ENCODE results near the gene UTS2R. TPM values are rescaled to one million over a fixed set of nuclear protein-coding genes. Genes with fewer than 3 reads are reported as not detected.

UTS2R gene
- polyA plus RNA-seq, 1 of the 3 experiments (the other 2 are of a cell fraction): not detected

DNA sequence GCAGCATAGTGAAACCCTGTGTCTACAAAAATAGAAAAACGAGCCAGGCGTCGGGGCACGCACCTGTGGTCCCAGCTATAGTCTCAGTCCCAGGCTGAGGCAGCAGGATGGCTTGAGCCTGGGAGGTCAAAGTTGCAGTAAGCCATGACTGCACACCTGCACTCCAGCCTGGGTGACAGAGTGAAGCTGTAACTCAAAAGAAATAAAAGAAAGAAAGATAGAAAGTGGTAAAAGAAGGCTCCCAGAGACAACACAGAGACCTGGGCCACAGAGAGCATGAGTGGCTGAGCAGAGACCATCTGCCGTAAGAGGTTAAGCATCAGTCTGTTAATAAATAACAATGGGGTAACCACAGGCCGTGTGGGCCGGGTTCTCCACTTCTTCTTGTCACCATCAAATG is 31.3 kb downstream of the UTS2R start (continued):
- TF ChIP-seq, protein P1, sequence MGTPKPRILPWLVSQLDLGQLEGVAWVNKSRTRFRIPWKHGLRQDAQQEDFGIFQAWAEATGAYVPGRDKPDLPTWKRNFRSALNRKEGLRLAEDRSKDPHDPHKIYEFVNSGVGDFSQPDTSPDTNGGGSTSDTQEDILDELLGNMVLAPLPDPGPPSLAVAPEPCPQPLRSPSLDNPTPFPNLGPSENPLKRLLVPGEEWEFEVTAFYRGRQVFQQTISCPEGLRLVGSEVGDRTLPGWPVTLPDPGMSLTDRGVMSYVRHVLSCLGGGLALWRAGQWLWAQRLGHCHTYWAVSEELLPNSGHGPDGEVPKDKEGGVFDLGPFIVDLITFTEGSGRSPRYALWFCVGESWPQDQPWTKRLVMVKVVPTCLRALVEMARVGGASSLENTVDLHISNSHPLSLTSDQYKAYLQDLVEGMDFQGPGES (IDR thresholded peaks at IDR 0.05; ENCODE audit: low read depth, low read length): no peak
- TF ChIP-seq, protein P2, sequence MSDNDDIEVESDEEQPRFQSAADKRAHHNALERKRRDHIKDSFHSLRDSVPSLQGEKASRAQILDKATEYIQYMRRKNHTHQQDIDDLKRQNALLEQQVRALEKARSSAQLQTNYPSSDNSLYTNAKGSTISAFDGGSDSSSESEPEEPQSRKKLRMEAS (IDR thresholded peaks at IDR 0.05; ENCODE audit: low read depth): no peak
- no peak for TF ChIP-seq SMC3 (IDR thresholded peaks at IDR 0.05; ENCODE audit: low read depth, low read length)
- TF ChIP-seq EZH2phosphoT487 (IDR thresholded peaks at IDR 0.05; ENCODE audit: borderline replicate concordance, low read depth): no peak
- no peak for TF ChIP-seq SIN3A (IDR thresholded peaks at IDR 0.05; ENCODE audit: borderline replicate concordance, low read depth, low read length)
- TF ChIP-seq YY1 (IDR thresholded peaks at IDR 0.05; ENCODE audit: low read depth): no peak
- TF ChIP-seq TAF1 (IDR thresholded peaks at IDR 0.05; ENCODE audit: borderline replicate concordance, low read depth, low read length): no peak

DNA sequence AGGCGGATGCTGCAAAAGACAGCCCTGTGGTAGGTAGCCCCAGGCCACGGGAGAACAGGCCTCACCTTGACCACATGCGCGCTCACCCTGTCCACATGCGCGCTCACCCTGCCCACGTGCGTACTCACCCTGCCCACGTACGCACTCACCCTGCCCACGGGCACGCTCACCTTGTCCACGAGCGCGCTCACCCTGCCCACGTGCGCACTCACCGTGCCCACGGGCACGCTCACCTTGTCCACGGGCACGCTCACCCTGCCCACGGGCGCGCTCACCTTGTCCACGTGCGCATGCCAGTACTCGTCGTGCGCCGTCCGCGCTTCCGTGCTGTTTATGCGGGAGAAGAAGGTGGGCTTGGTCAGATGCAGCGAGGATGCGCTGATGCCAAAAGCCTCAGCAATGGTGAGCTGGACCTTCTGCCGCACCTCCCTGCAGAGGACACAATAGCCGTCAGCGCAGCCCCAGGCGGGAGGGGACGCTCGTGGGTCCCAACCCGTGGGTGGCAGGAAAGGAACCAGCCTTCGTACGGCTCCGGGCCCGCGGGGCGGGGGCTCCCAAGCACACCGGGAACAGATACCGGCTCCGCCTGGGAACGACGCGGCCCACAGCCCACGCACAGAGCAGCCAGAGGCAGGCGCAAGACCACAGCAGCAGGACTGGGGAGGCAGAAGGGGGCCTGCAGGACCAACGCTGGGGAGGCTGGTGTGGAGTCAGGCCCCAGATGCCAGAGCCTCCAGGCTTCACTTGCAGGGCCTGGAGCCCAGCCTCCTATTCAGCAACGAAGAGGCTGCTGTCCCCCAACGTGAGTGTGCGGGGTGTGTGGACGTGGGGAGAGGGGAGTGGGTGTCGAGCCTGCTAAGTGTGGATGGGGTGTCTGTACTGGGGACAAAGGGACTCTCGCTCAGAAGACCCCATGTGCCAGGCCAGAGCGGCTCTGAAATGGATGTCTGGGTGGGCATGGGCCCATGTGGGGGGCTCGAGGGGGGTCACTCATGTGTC is 32.4 kb downstream of the UTS2R start:
- Histone ChIP-seq H3K27ac (ENCODE audit: low read depth in 2 of 2, low read length in 1 of 2) (no peak overlapping the region), H3K27me3 (ENCODE audit: insufficient read depth) (no peaks in the 10 kb centered on the region), H4K20me1 (ENCODE audit: insufficient read depth) (no peaks in the 10 kb centered on the region), H3F3A (replicated peaks; ENCODE audit: insufficient read depth) (peaks cover 11% of the 10 kb centered on the region), H3K4me1 (ENCODE audit: control insufficient read depth in 1 of 2, insufficient read depth in 2 of 2, low read depth in 1 of 2, low read length in 1 of 2) (peaks cover 9 to 16% of the 10 kb centered on the region in 2 experiments; a peak in 3 of 4 replicates), H3K9me2 (no peaks in the 10 kb centered on the region), H3K36me3 (replicated peaks in 1 of 2; ENCODE audit: control insufficient read depth in 1 of 2, insufficient read depth in 2 of 2, low read length in 1 of 2) (peaks cover 2 to 5% of the 10 kb centered on the region in 2 experiments), H3K79me2 (ENCODE audit: insufficient read depth) (no peaks in the 10 kb centered on the region), H2AFZ (ENCODE audit: low read depth) (no peak overlapping the region), H3K4me2 (no peak overlapping the region), H3K9ac (no peak overlapping the region), H3K9me3 (no peaks in the 10 kb centered on the region), H3K4me3 (ENCODE audit: low read depth in 2 of 2, low read length in 1 of 2) (no peak overlapping the region)
- DNase-seq: no peak
- 95% methylated on average over 66 of the region's 67 CpGs for WGBS (ENCODE audit: low lambda C conversion rate)
- TF ChIP-seq RAD21 (IDR thresholded peaks at IDR 0.05; ENCODE audit: low read length): no peak
- POLR2A ChIA-PET: no interaction called here
- CTCF ChIA-PET: interaction anchor here (0.9 to 1.9 kb wide), 3 partner anchors 10 to 13 kb away, joined by 3 to 7 read pairs (median 4); no protein-coding TSS in a partner anchor

DNA sequence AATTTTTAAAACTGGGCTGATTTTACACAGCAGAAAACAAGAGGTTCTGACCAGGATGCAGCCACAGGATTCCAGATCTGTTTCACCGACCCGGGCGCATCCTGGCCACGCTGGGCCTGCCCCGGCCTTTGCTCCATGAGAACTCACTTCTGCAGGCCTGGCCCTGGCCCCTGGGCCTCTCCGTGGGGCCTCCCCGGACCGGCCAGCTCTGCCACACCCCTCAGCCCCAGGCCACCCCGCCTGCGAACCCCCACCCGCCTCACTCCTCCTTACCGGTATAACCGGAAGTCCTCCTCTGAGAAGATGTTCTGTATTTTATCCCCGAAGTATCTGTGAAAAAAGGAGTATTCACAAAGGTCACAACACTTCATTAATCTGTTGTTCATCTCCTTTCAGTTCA is 33.5 kb downstream of the UTS2R start:
- Histone ChIP-seq H2AFZ (ENCODE audit: low read depth) (no peak overlapping the region), H4K20me1 (ENCODE audit: insufficient read depth) (peaks cover 2% of the 10 kb centered on the region; the same call in 1 of the 2 replicates), H3K9me2 (no peaks in the 10 kb centered on the region), H3K4me3 (ENCODE audit: low read depth in 2 of 2, low read length in 1 of 2) (no peak overlapping the region), H3K27ac (ENCODE audit: low read depth in 2 of 2, low read length in 1 of 2) (no peak overlapping the region), H3K9ac (no peak overlapping the region), H3K79me2 (ENCODE audit: insufficient read depth) (no peaks in the 10 kb centered on the region), H3K4me2 (no peak overlapping the region), H3F3A (replicated peaks; ENCODE audit: insufficient read depth) (peaks cover 5% of the 10 kb centered on the region), H3K4me1 (ENCODE audit: control insufficient read depth in 1 of 2, insufficient read depth in 2 of 2, low read depth in 1 of 2, low read length in 1 of 2) (peaks cover 0 to 5% of the 10 kb centered on the region in 2 experiments; a peak in 1 of 4 replicates), H3K27me3 (ENCODE audit: insufficient read depth) (no peaks in the 10 kb centered on the region), H3K36me3 (replicated peaks in 1 of 2; ENCODE audit: control insufficient read depth in 1 of 2, insufficient read depth in 2 of 2, low read length in 1 of 2) (peaks cover 2 to 5% of the 10 kb centered on the region in 2 experiments), H3K9me3 (no peaks in the 10 kb centered on the region)
- CTCF ChIA-PET: interaction anchor here (0.9 to 1.1 kb wide), 2 partner anchors 12 to 104 kb away, joined by 4 read pairs; no protein-coding TSS in a partner anchor
- POLR2A ChIA-PET: no interaction called here
- WGBS (ENCODE audit: low lambda C conversion rate): over 99% methylated on average over 14 of the region's 14 CpGs
- DNase-seq: no peak
- no peak for TF ChIP-seq MXI1 (IDR thresholded peaks at IDR 0.05; ENCODE audit: low read depth, low read length)
- TF ChIP-seq, protein P3, sequence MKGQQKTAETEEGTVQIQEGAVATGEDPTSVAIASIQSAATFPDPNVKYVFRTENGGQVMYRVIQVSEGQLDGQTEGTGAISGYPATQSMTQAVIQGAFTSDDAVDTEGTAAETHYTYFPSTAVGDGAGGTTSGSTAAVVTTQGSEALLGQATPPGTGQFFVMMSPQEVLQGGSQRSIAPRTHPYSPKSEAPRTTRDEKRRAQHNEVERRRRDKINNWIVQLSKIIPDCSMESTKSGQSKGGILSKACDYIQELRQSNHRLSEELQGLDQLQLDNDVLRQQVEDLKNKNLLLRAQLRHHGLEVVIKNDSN (IDR thresholded peaks at IDR 0.05; ENCODE audit: borderline replicate concordance, low read depth): no peak
- no peak for TF ChIP-seq FOXJ3 (CRISPR knock-in tag; IDR thresholded peaks at IDR 0.05)
- TF ChIP-seq RFX5 (IDR thresholded peaks at IDR 0.05; ENCODE audit: low read length): no peak
- TF ChIP-seq JUND (IDR thresholded peaks at IDR 0.05): no peak
- TF ChIP-seq, protein P4, sequence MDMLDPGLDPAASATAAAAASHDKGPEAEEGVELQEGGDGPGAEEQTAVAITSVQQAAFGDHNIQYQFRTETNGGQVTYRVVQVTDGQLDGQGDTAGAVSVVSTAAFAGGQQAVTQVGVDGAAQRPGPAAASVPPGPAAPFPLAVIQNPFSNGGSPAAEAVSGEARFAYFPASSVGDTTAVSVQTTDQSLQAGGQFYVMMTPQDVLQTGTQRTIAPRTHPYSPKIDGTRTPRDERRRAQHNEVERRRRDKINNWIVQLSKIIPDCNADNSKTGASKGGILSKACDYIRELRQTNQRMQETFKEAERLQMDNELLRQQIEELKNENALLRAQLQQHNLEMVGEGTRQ (IDR thresholded peaks at IDR 0.05; ENCODE audit: borderline replicate concordance, low read depth, low read length): no peak
- TF ChIP-seq TEAD4 (IDR thresholded peaks at IDR 0.05; ENCODE audit: borderline replicate concordance, insufficient read depth): no peak
- TF ChIP-seq, protein P5, sequence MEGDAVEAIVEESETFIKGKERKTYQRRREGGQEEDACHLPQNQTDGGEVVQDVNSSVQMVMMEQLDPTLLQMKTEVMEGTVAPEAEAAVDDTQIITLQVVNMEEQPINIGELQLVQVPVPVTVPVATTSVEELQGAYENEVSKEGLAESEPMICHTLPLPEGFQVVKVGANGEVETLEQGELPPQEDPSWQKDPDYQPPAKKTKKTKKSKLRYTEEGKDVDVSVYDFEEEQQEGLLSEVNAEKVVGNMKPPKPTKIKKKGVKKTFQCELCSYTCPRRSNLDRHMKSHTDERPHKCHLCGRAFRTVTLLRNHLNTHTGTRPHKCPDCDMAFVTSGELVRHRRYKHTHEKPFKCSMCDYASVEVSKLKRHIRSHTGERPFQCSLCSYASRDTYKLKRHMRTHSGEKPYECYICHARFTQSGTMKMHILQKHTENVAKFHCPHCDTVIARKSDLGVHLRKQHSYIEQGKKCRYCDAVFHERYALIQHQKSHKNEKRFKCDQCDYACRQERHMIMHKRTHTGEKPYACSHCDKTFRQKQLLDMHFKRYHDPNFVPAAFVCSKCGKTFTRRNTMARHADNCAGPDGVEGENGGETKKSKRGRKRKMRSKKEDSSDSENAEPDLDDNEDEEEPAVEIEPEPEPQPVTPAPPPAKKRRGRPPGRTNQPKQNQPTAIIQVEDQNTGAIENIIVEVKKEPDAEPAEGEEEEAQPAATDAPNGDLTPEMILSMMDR (IDR thresholded peaks at IDR 0.05): no peak
- no peak for TF ChIP-seq POLR2AphosphoS5 (IDR thresholded peaks at IDR 0.05; ENCODE audit: low read depth, low read length)
- TF ChIP-seq, protein P2 (IDR thresholded peaks at IDR 0.05; ENCODE audit: low read depth): no peak
- no peak for TF ChIP-seq RAD21 (IDR thresholded peaks at IDR 0.05; ENCODE audit: low read length)
- TF ChIP-seq EP300 (IDR thresholded peaks at IDR 0.05; ENCODE audit: borderline replicate concordance in 1 of 2, low read depth in 1 of 2, low read length in 1 of 2): no peak
